SK-N-DZ (cell line): ENCODE data around the gene UQCRHL.
A peak's percentile ranks its signal among the peaks of the same experiment; 100 is the strongest.

Experiments used
- DNase-seq: peaks from one replicate; pipeline ENCODE4 v3.0.0-alpha.2; 2015; ENCODE audit warnings: low spot score

Gene UQCRHL

DNA sequence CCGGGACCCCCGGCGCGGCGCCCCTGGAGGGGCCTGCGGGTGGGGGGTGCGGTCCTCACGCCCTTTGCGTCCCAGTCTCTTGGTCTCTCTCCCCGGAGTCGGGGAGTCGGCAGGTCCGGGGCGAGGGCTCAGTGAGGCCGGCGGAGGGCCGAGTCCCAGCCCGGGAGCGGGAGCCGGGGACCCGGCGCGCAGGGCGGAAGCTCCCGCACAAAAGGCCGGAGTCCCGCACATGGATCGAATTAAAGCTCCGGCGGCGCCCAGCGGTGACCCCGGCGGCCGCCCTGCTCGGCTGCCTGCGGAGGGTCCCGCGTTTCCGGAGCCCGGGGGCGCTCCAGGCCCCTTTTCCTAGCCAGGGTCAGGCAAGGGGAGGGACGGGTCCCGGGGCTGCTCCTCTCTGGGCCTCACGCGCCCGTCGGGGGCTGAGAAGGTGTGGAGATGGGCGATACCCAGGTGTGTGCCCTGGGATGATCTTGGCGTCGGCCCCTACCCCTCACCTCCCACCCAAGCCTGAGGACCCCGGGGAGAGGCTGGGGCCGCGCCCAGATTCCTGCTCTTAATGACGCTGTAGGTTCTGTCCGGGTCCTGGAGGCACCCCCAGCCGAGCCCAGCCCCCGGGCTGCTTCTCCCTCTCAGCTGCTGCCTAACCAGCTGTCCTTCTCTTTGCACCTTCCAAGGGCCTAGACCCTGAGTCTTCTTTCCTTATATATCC lies 48.3 kb downstream of the UQCRHL start:
- no peak for DNase-seq

DNA sequence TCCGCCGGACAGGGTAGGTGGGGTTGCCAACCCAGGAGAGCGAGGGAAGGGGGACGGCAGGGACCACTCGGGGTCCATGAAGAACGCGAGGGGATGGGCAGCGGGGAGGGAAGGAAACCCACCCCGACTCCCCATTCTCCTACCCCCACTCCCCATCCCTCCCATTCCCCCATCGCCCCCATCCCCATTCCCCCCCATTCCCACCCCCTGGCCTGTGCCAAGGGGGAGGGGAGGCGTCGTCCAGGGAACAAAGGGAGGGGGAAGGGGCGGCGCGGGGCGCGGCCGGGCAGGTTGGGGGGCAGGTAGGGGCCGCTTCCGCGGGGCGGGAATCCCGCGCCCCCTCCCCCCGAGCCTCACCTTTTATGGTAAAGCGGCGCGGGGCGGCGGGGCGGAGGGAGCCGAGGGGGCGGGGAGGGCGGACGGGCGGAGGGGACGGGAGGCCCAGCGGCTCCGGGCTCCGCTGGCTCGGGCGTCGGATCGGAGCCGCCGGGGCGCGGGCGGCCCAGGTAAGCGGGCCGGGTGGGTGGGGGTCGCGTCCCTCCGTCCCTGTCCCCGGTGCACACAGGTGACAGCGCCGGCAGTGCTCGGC lies 49.0 kb downstream of the UQCRHL start, which contains the start of gene FBLIM1:
FBLIM1 (plus strand) TSS at position 453 of the 589 bp plus-strand sequence. CDS start 6,189 bp downstream, outside the sequence.
- no peak for DNase-seq

DNA sequence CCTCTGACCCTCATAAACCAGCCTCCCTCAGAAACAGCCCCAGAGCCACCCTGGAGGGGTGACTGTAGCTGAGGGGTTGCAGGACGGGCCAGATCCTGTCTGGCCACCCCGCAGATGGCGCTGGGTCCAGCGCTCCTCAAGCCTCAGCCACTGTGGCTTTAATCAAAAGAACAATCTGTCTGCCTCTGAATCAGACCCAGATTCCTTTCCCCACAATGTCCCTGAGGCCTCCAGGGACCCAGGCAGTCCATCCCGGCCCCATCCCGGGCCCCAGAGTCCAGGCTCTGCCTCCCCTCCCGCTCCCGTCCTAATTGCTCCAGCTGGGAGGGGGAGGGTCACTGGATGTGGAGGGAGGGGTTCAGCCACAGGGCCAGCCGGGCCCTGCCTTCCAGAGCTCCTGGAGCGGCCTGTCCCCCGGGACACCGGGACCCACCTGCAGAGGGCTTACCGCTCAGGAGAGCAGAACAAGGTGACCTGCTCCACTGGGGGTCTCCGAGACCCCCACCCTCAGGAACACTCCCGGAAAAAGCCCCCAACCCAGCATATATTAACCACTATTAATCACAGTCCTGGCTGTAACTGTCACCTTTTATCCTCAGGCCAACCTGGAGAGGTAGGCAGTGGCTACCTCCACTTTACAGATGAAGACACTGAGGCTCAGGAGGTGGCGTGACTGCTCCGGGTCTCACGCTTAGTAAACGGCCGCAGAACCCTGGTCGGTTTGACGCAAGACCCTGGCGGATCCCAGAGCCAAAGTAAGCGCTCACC lies 49.7 kb downstream of the UQCRHL start:
- peak; percentile 68 for DNase-seq
